Activated CD8-positive, alpha-beta T cell treated with anti-CD3 and anti-CD28 coated beads for 36 hours (primary cell): ENCODE measurements around the gene LIN54. TPM values are rescaled to one million over a fixed set of nuclear protein-coding genes. Genes with fewer than 3 reads are reported as not detected.
"Not testable (repeated sequence)": the region's sequence is repeated elsewhere in the genome, so short reads cannot be mapped to it uniquely, and the experiment has no call there.

Experiments
- ATAC-seq: fragments of 200-7000 bp; cut with Tn5 transposase; one replicate; pipeline ENCODE4 v1.10.0; 2021; ENCODE audit warnings: mild to moderate bottlenecking, moderate library complexity
- CTCF ChIA-PET: fragments of 350-600 bp; sonication (Branson Sonifier 250); formaldehyde crosslinking; loops from one replicate; lab custom pipeline; 2021; ENCODE audit warnings: antibody characterized with exemption; lab: Charles Lee
- POLR2A ChIA-PET: fragments of 350-600 bp; sonication (Branson Sonifier 250); formaldehyde crosslinking; loops from one replicate; lab custom pipeline; 2021; ENCODE audit warnings: antibody characterized with exemption; lab: Charles Lee
- DNase-seq: peaks from one replicate; pipeline ENCODE4 v3.0.0-alpha.2; 2020
- H3K27ac Mint-ChIP-seq: one replicate; pipeline ENCODE4 v1.8.0; 2021; ENCODE audit warnings: mild to moderate bottlenecking, mixed read lengths
- H3K27me3 Mint-ChIP-seq: one replicate; pipeline ENCODE4 v1.8.0; 2021; ENCODE audit warnings: mixed read lengths
- H3K36me3 Mint-ChIP-seq: one replicate; pipeline ENCODE4 v1.8.0; 2021; ENCODE audit warnings: low read depth, mixed read lengths
- H3K4me1 Mint-ChIP-seq: one replicate; pipeline ENCODE4 v1.8.0; 2021; ENCODE audit warnings: low read depth, mixed read lengths
- H3K4me3 Mint-ChIP-seq: one replicate; pipeline ENCODE4 v1.8.0; 2021; ENCODE audit warnings: mild to moderate bottlenecking, moderate library complexity, mixed read lengths
- H3K9me3 Mint-ChIP-seq: one replicate; pipeline ENCODE4 v1.8.0; 2021; ENCODE audit warnings: mixed read lengths
- CTCF ChIP-seq: fragments of 200-600 bp; IDR thresholded peaks from one replicate; pipeline ENCODE4 v1.8.0; 2022; ENCODE audit warnings: antibody characterized with exemption, mild to moderate bottlenecking
- intact Hi-C: fragments of 100-400 bp; cut with micrococcal nuclease; formaldehyde crosslinking; loops from one replicate; pipeline ENCODE4 v1.10.0; 2022
- total RNA-seq, 2 experiments: library from RNA; stranded (reverse); gene quantifications; one replicate each; pipeline ENCODE4 v1.2.3, GENCODE V29; 2021

Gene LIN54
- total RNA-seq, 2 experiments from 2014 or later = 28.0 to 29.1 TPM

GRCh38 chr4:83002329-83002728, 8.3 kb downstream of the LIN54 start:
- Mint-ChIP-seq H3K4me3 (no peak overlapping the region), H3K9me3 (no peaks in the 10 kb centered on the region), H3K27ac (no peak overlapping the region), H3K27me3 (no peaks in the 10 kb centered on the region), H3K36me3 (peaks cover 17% of the 10 kb centered on the region), H3K4me1 (peaks cover 29% of the 10 kb centered on the region)
- ChIA-PET POLR2A (interaction anchor here (1.2 kb wide), 1 partner anchor 24 kb away, joined by 3 read pairs; no protein-coding TSS in a partner anchor), CTCF (no interaction called here)
- TF ChIP-seq CTCF = no peak
- DNase-seq (no peak), ATAC-seq (no peak)
- intact Hi-C loops = no loop called here

- ChIA-PET POLR2A (no interaction called here), CTCF (no interaction called here)
- DNase-seq (no peak), ATAC-seq (no peak)
- Mint-ChIP-seq H3K4me3 (no peak overlapping the region), H3K36me3 (peaks cover 16% of the 10 kb centered on the region), H3K27me3 (no peaks in the 10 kb centered on the region), H3K4me1 (peaks cover 17% of the 10 kb centered on the region), H3K9me3 (no peaks in the 10 kb centered on the region), H3K27ac (no peak overlapping the region)
- intact Hi-C loops = no loop called here
- TF ChIP-seq CTCF = no peak
Measured at GRCh38 chr4:82998898-82999297, 11.7 kb downstream of the LIN54 start.

- H3K9me3 Mint-ChIP-seq = no peaks in the 10 kb centered on the region
- no peak for TF ChIP-seq CTCF
- peaks cover 8% of the 10 kb centered on the region for H3K36me3 Mint-ChIP-seq
- H3K27me3 Mint-ChIP-seq = no peaks in the 10 kb centered on the region
- H3K27ac Mint-ChIP-seq = no peak overlapping the region
- POLR2A ChIA-PET = no interaction called here
- H3K4me3 Mint-ChIP-seq = no peak overlapping the region
- intact Hi-C loops = no loop called here
- DNase-seq (no peak), ATAC-seq (no peak)
- peaks cover 18% of the 10 kb centered on the region for H3K4me1 Mint-ChIP-seq
- CTCF ChIA-PET = no interaction called here
Measured at GRCh38 chr4:82994834-82995233, 15.8 kb downstream of the LIN54 start.

GRCh38 chr4:82989575-82990429, 20.8 kb downstream of the LIN54 start:
- ChIA-PET POLR2A (interaction anchor here (0.7 kb wide), 1 partner anchor 21 kb away, joined by 3 read pairs; the partner anchor contains the start of gene LIN54), CTCF (interaction anchor here (0.5 to 1.3 kb wide), 2 partner anchors 21 to 85 kb away, joined by 3 read pairs; partner anchors contain the start of gene LIN54)
- Mint-ChIP-seq H3K9me3 (peaks cover 1% of the 10 kb centered on the region), H3K4me1 (peaks cover 22% of the 10 kb centered on the region), H3K27ac (peak overlapping the region; percentile 55), H3K4me3 (peak overlapping the region; percentile 5), H3K36me3 (peaks cover 16% of the 10 kb centered on the region), H3K27me3 (no peaks in the 10 kb centered on the region)
- intact Hi-C loops = no loop called here
- no peak for TF ChIP-seq CTCF
- ATAC-seq (peak; percentile 77), DNase-seq (peak; percentile 39)

GRCh38 chr4:82988323-82988832, 22.2 kb downstream of the LIN54 start:
- no peak overlapping the region for H3K27ac Mint-ChIP-seq
- TF ChIP-seq CTCF = no peak
- H3K4me1 Mint-ChIP-seq = peaks cover 28% of the 10 kb centered on the region
- peaks cover 1% of the 10 kb centered on the region for H3K9me3 Mint-ChIP-seq
- peaks cover 23% of the 10 kb centered on the region for H3K36me3 Mint-ChIP-seq
- ChIA-PET CTCF (no interaction called here), POLR2A (no interaction called here)
- intact Hi-C loops = no loop called here
- DNase-seq (no peak), ATAC-seq (no peak)
- H3K4me3 Mint-ChIP-seq = no peak overlapping the region
- H3K27me3 Mint-ChIP-seq = no peaks in the 10 kb centered on the region

- peaks cover 28% of the 10 kb centered on the region for H3K4me1 Mint-ChIP-seq
- intact Hi-C loops, POLR2A ChIA-PET: not testable (repeated sequence)
Measured at GRCh38 chr4:82987519-82987918, 23.1 kb downstream of the LIN54 start.

More at GRCh38 chr4:82987519-82987918, 23.1 kb downstream of the LIN54 start:
- H3K27me3 Mint-ChIP-seq, H3K9me3 Mint-ChIP-seq, H3K27ac Mint-ChIP-seq, DNase-seq, ATAC-seq, CTCF ChIA-PET, H3K4me3 Mint-ChIP-seq: not testable (repeated sequence)
- peaks cover 24% of the 10 kb centered on the region for H3K36me3 Mint-ChIP-seq
